RWPE1 (cell line): ENCODE data around the gene MRPS26.
"Not testable (repeated sequence)": the region's sequence is repeated elsewhere in the genome, so short reads cannot be mapped to it uniquely, and the experiment has no call there.

Source experiments
- CTCF ChIA-PET: fragments of 350-600 bp; sonication (Branson Sonifier 250); formaldehyde crosslinking; extraction: SDS; loops from one replicate; lab custom pipeline; 2021; lab: Yijun Ruan, JAX
- POLR2A ChIA-PET: fragments of 400-600 bp; formaldehyde crosslinking; extraction: SDS; loops from one replicate; lab custom pipeline; 2020; ENCODE audit warnings: antibody characterized with exemption; ENCODE audit not compliant: low non-redundant PET; lab: Yijun Ruan, JAX
- DNase-seq: peaks from one replicate; pipeline ENCODE4 v3.0.0; 2012; ENCODE audit warnings: low spot score
- H3K27ac ChIP-seq: fragments of 450-650 bp; 2 replicates; pipeline ENCODE4 v1.5.1; 2017
- CTCF ChIP-seq: fragments of 450-650 bp; conservative IDR thresholded peaks from 2 replicates; pipeline ENCODE4 v1.5.1; 2017; ENCODE audit warnings: low read depth, mild to moderate bottlenecking

Gene MRPS26

DNA sequence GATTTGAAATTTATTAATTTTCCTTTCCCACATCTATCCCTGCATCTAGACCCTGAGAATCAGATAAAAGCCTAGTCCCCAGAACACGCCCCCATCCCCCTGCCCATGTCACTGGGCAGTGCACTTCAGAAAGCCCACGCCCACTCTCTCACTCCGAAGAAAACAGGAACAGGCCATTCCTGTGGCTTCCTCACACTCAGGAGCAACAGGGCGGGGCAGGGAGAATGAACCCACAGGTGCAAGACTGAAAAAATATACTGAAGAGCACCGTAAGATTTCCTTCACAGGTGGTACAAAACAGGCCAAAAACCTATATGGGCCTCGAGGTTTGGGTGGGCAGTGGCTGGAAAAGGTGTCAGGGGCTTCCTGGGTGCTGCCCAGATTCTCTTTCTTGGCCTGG, 29.0 kb downstream of the MRPS26 start:
- no peak for DNase-seq
- POLR2A ChIA-PET = no interaction called here

GRCh38 chr20:3075315-3075714, 29.5 kb downstream of the MRPS26 start:
- POLR2A ChIA-PET, DNase-seq, H3K27ac ChIP-seq, CTCF ChIA-PET: not testable (repeated sequence)

More for the DNA sequence above, 29.0 kb downstream of the MRPS26 start:
- no peak overlapping the region for H3K27ac ChIP-seq
- no peak for TF ChIP-seq CTCF
- CTCF ChIA-PET = no interaction called here

- TF ChIP-seq CTCF = no peak
- no peak for DNase-seq
- ChIA-PET CTCF (interaction anchor here (0.6 to 1.7 kb wide), 5 partner anchors 24 to 93 kb away, joined by 3 to 6 read pairs (median 4); no protein-coding TSS in a partner anchor), POLR2A (no interaction called here)
- H3K27ac ChIP-seq = no peak overlapping the region
Observed at GRCh38 chr20:3077618-3078134, 31.8 kb downstream of the MRPS26 start.

GRCh38 chr20:3080939-3081388, 35.1 kb downstream of the MRPS26 start:
- ChIA-PET POLR2A (no interaction called here), CTCF (no interaction called here)
- TF ChIP-seq CTCF = no peak
- no peak overlapping the region for H3K27ac ChIP-seq
- no peak for DNase-seq

DNA sequence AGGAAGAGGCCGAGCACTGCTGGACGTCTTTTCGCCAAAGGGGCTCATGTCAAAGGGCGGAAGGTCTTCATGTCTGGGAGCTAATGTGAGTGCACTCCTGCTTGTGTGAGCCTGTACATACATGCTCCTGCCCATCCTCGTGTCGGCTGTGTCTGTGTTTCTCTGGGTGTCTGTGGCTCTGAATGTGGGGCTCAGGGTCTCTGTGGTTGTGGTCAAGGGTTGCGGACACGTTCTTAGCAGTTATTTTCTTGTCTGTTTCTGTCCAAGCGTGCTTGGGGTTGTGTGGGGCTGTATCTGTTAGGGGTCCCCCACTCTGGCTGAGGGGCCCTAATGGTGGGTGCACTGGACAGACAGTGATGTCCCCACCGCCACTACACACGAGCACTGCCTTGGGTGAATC, 35.8 kb downstream of the MRPS26 start:
- H3K27ac ChIP-seq = no peak overlapping the region
- POLR2A ChIA-PET = no interaction called here
- DNase-seq = no peak
- CTCF ChIA-PET = no interaction called here
- no peak for TF ChIP-seq CTCF

- ChIA-PET CTCF (no interaction called here), POLR2A (no interaction called here)
- no peak overlapping the region for H3K27ac ChIP-seq
- DNase-seq = no peak
- TF ChIP-seq CTCF = no peak
Observed at GRCh38 chr20:3082306-3082951, 36.6 kb downstream of the MRPS26 start.
